ENCODE results near the gene SLC23A1.
"Not testable (repeated sequence)": the region's sequence is repeated elsewhere in the genome, so short reads cannot be mapped to it uniquely, and the experiment has no call there.

The SLC23A1 gene

GRCh38 chr5:139383275-139383992 lies at the start of gene SLC23A1:
SLC23A1 (minus strand) TSS chr5:139383297; CDS start chr5:139383253, 44 bp downstream.
- DNase-seq, result no peak

DNA sequence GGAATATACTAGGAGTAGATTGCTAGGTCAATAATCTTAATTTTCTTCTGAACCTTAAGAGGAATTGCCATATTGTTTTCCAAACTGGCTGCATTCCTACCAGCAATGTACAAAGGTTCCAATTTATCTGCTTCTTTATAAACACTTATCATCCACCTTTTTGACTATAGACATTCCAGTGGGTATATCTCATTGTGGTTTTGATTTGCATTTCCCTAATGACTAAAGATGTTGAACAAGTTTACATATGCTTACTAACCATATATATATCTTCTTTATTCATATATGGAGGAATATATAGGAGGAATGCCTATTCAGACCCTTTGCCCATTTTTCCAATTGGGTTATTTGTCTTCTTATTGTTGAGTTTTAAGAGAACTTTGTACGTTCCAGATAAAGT lies 48.6 kb upstream of the SLC23A1 start:
- DNase-seq, result no peak

DNA sequence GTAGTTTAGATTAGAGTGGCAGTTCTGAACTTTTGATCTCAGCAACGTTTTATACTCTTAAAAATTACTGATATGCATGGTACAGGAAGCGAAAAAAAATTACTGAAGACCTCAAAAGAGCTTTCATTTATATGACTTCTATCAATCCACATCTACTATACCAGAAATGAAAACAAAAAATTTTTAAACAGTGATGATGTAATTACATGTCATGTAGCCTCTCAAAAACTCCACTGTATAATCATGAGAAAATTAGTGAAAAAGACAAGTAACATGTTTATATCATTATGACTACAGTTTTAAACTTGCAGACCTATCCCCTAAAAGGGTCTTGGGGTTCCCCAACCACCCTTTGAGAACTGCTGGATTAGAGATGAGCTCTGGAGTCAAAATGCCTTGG lies 46.9 kb upstream of the SLC23A1 start:
- DNase-seq, result no peak

DNA sequence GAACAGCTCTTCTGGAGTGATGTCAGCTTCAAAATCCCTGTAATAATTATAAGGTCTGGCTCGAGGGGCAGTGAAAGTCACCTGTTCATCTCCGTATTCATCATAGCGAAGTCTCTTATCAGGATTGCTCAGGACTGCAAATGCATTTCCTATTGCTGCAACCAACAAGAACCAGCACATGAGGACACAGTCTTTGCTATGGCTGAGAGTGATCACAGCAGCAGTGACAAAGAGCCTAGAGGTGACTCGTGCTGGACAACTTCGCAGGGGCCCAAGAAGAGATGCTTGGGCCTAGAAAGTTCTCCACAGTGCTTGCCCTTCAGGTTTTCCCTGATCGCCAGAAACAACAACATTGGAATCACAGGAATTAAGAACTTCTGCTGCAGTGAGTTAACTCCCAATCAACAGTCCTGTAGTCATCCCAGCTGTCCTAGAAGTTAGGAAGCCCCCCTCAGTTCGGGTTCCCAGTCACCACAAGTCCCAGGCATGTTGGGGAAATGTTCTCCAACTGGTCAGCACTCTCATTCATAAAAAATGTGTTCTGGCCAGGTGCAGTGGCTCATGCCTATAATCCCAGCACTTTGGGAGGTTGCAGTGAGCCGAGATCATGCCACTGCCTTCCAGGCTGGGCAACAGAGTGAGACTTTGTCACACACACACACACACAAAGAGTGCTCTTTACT lies 43.2 kb upstream of the SLC23A1 start:
- DNase-seq, result no peak

DNA sequence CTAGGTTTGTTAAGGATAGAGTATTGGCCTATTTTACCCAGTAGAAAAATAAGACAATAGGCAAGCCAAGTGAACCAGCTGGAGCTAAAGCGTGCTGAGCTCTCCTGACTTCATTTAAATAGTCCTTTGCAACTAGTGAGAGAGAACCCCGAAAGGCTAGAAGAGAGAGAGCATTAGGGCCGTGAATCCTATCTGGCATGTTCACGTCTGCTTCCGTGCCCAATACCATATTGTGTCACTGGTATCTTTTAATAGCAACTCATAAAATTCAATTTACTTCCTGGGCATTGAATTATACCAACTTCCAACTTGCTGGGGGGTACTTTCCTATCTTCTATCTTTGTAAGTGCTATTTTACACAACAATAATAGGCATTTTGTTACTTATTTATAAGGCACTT lies 42.4 kb upstream of the SLC23A1 start:
- DNase-seq, result no peak

DNA sequence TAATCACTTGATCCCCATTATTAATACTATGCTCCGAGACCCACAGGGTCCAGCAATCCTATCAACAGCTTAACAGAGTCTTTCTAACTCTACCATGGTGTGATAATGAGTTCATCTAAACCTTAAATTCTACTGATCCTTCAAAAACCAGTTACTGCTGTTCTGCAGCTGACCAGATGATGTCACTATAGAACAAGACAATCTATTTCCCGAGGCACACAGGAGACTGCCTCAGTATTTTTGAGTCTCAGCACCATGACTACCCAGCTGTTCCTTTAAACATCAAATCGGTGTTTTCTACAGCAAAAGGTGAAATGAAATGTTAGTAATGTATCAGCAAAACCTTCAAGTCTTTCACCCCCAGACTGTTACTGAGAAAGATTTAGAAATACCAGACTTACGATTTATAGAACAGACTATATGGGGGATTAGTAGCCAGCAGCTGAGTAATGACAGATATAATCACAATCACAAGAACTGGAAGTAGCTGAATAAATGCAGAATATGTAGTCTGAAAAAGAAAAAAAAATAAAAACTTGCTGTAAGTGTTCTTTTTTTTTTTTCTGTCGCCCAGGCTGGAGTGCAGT lies 39.3 kb upstream of the SLC23A1 start:
- peak; percentile 76 for DNase-seq

- DNase-seq, result no peak
Measured at GRCh38 chr5:139419226-139420192, 36.4 kb upstream of the SLC23A1 start.

GRCh38 chr5:139418793-139419192 lies 35.7 kb upstream of the SLC23A1 start:
- no peak for DNase-seq

GRCh38 chr5:139417214-139417613 lies 34.1 kb upstream of the SLC23A1 start:
- DNase-seq, result no peak

GRCh38 chr5:139416651-139417050 lies 33.6 kb upstream of the SLC23A1 start:
- DNase-seq, result no peak

DNA sequence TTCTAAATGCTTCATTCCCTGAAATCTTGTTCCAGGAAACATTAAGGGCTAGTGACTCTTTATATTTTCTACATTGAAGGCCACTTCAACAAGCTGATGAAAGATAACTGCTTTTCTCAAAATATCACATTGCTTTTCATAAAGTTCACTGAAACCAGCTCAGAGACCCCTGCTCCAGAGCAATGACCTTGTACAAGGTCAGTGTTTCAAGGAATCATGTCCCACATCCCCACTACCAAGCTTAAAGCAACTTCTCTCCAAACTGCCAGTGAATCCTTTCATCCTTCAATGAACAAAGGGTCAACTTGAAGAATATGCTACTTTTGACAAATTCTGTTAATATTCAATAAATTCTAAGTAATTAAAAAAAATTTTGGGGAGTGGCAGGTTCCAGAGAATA lies 32.8 kb upstream of the SLC23A1 start:
- DNase-seq, result no peak

GRCh38 chr5:139415221-139415861 lies 32.2 kb upstream of the SLC23A1 start:
- no peak for DNase-seq

GRCh38 chr5:139414581-139415130 lies 31.6 kb upstream of the SLC23A1 start:
- DNase-seq, result no peak

DNA sequence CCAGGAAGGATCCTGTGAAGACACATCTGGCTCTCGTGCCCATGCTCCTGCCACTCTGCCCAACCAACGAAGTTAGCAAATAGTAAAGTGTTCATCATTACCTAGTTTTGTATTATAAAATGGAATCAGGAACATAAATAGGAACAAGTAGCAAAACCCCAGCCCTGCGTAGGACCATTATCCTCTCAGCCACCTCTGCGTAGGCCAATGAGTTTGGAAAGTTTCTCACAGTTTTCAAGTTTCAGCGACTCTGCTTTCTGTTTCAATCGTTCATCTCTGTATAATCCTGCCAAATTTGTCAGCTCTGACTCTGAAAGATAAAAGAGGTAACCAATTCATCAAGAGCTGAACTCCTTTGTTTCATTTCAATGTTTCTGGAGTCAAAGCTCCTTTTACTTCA lies 30.9 kb upstream of the SLC23A1 start:
- no peak for DNase-seq

GRCh38 chr5:139413153-139413552 lies 30.1 kb upstream of the SLC23A1 start:
- DNase-seq, result no peak

DNA sequence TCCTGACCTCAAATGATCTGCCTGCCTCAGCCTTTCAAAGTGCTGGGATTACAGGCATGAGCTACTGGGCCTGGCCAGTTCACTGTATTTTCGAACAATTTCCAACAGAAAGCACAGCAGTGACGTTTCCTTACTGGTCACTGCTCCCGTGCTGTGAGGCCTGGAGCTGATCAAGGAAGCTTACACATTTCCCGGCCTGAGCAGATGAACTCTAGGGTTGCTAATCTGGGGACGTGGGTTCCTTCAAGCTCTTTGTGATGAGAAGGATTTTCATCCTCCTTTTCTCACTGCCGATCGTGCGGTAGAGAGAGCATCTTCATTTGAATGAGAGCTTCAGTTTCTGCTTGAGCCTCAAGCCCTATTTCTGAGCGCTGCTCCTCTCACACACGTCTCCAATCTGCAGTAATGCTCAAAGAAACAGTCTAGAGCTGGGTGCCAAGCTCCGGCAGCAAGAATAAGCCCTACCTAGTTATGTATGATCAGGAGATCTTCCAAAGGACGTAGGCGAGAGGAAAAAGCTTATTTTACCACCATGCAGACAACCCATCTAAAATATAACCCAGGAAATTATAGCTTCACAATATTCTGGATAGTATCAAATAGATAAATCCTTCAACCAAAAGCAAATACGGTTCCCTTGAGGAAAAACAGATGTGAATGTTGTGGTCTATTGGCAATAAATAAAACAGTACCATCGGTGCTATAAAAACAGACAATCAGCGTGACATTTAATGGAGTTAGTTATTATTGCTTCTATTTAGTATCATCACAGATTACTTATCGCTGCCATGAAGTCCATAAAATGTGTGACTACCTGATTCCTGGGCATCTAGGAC lies 28.1 kb upstream of the SLC23A1 start:
- DNase-seq, result no peak

- DNase-seq, result no peak
Measured at GRCh38 chr5:139410121-139410992, 27.3 kb upstream of the SLC23A1 start.

DNA sequence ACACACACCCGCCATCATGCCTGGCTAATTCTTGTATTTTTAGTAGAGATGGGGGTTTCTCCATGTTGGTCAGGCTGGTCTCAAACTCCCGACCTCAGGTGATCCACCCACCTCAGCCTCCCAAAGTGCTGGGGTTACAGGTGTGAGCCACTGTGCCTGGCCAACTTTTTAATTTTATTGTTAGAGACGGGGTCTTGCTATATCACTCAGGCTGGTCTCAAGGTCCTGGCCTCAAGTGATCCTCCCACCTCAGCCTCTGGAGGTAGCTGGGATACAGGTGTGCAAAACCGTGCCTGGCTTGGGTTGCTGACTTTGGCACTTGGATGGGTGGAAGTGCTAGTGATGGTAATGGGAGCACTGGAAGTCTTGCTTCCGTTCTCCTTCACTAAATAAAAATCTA lies 26.0 kb upstream of the SLC23A1 start:
- DNase-seq, result not testable (repeated sequence)

DNA sequence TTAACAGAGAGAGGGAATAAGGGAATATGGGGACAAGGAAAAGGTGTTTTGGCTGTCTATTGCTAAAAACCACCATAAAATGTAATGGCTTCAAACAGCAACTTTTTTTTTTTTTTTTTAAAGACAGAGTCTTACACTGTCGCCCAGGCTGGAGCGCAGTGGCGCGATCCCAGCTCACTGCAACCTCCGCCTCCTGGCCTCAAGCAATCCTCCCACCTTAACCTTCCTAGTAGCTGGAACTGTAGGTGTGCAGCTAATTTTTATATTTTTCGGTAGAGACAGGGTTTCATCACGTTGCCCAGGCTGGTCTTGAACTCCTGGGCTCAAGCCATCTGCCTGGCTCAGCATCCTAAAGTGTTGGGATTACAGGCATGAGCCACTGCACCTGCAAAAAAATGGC lies 25.1 kb upstream of the SLC23A1 start:
- no peak for DNase-seq

DNA sequence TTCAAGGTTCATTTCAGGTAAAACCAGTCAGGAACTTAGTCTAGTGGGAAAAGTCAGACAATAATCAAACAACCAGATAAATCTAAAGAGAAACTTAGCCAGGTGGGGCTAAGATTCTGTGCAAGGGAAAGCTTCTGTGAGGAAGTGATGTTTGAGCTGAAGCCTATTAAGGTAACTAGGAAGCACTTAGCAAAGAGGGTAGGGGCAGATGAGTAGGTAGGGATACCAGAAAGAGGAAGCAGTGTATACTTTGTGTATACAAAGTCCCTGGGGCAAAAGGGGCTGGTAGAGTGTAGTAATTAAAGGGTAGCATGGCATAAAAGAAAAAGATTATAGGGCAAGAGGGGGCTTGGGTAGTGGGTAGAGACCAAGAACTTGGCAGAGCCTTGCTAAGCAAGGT lies 24.4 kb upstream of the SLC23A1 start:
- peak; percentile 55 for DNase-seq
